GM21515 (cell line): ENCODE data around the gene CDC123.
A peak's percentile ranks its signal among the peaks of the same experiment; 100 is the strongest.
"Not testable (repeated sequence)": the region's sequence is repeated elsewhere in the genome, so short reads cannot be mapped to it uniquely, and the experiment has no call there.

Experiments used
- ATAC-seq: cut with Tn5 transposase; IDR thresholded peaks from one replicate; pipeline ENCODE4 v1.9.1; 2021; ENCODE audit not compliant: unreplicated experiment

Gene CDC123

GRCh38 chr10:12195603-12196506, at the start of gene CDC123, which contains the start of gene NUDT5:
CDC123 (plus strand) TSS chr10:12196188; CDS start chr10:12196246, 58 bp downstream.
NUDT5 (minus strand) TSS chr10:12195891; CDS start chr10:12186291, 9,600 bp downstream.
- ATAC-seq, result peak; percentile 84

- no peak for ATAC-seq
These were observed 45.8 kb upstream of the CDC123 start for GRCh38 chr10:12150163-12150562.

GRCh38 chr10:12154516-12154915, 41.5 kb upstream of the CDC123 start:
- ATAC-seq, result no peak

- ATAC-seq, result no peak
These were observed 39.4 kb upstream of the CDC123 start for GRCh38 chr10:12156367-12157123.

GRCh38 chr10:12158111-12158510, 37.9 kb upstream of the CDC123 start:
- ATAC-seq, result no peak

GRCh38 chr10:12160664-12161063, 35.3 kb upstream of the CDC123 start:
- no peak for ATAC-seq

GRCh38 chr10:12162927-12163326, 33.1 kb upstream of the CDC123 start:
- ATAC-seq, result no peak

- no peak for ATAC-seq
These were observed 31.9 kb upstream of the CDC123 start for GRCh38 chr10:12164085-12164484.

- ATAC-seq, result no peak
These were observed 31.0 kb upstream of the CDC123 start for GRCh38 chr10:12165036-12165435.

- no peak for ATAC-seq
These were observed 29.8 kb upstream of the CDC123 start for GRCh38 chr10:12165999-12166775.

GRCh38 chr10:12171512-12171911, 24.5 kb upstream of the CDC123 start:
- not testable (repeated sequence) for ATAC-seq

GRCh38 chr10:12177642-12178041, 18.3 kb upstream of the CDC123 start:
- ATAC-seq, result no peak

- ATAC-seq, result no peak
These were observed 16.3 kb upstream of the CDC123 start for GRCh38 chr10:12179606-12180170.

GRCh38 chr10:12180221-12180974, 15.6 kb upstream of the CDC123 start:
- ATAC-seq, result no peak

GRCh38 chr10:12181065-12181775, 14.8 kb upstream of the CDC123 start:
- ATAC-seq, result peak; percentile 72

GRCh38 chr10:12184165-12184564, 11.8 kb upstream of the CDC123 start:
- ATAC-seq, result no peak

GRCh38 chr10:12186323-12186722, 9.7 kb upstream of the CDC123 start:
- ATAC-seq, result no peak

GRCh38 chr10:12187321-12187905, 8.6 kb upstream of the CDC123 start:
- ATAC-seq, result no peak

GRCh38 chr10:12188656-12189055, 7.3 kb upstream of the CDC123 start:
- ATAC-seq, result no peak
